ENCODE results near the gene ILF2. TPM values are rescaled to one million over a fixed set of nuclear protein-coding genes. Genes with fewer than 3 reads are reported as not detected.
"Not testable (repeated sequence)": the region's sequence is repeated elsewhere in the genome, so short reads cannot be mapped to it uniquely, and the experiment has no call there.

The ILF2 gene
- total RNA-seq (100 to 1,000 TPM; 101 to 121 TPM), polyA plus RNA-seq (100 to 1,000 TPM in 1 of 2 donors, 10 to 100 TPM in 1; 46.7 to 133 TPM)
- long read RNA-seq, donor 1, transcript ILF2-201 (14 exons, 1,659 nt) = major isoform, 67 of 132 reads
- long read RNA-seq, donor 1, partial matches to known transcripts = 65 of 132 reads
- long read RNA-seq, donor 1, other reads (novel, unspliced or antisense) = 0 of 132 reads
- long read RNA-seq, donor 2, transcript ILF2-201 (14 exons, 1,659 nt) = major isoform, 17 of 47 reads
- long read RNA-seq, donor 2, partial matches to known transcripts = 28 of 47 reads
- long read RNA-seq, donor 2, other reads (novel, unspliced or antisense) = 0 of 47 reads
- long read RNA-seq, donor 3, transcript ILF2-201 (14 exons, 1,659 nt) = major isoform, 36 of 80 reads
- long read RNA-seq, donor 3, partial matches to known transcripts = 44 of 80 reads
- long read RNA-seq, donor 3, other reads (novel, unspliced or antisense) = 0 of 80 reads
- long read RNA-seq, donor 4, transcript ILF2-201 (14 exons, 1,659 nt) = major isoform, 23 of 74 reads
- long read RNA-seq, donor 4, partial matches to known transcripts = 50 of 74 reads
- long read RNA-seq, donor 4, other reads (novel, unspliced or antisense) = 0 of 74 reads
- long read RNA-seq, donor 5, transcript ILF2-201 (14 exons, 1,659 nt) = major isoform, 101 of 156 reads
- long read RNA-seq, donor 5, partial matches to known transcripts = 54 of 156 reads
- long read RNA-seq, donor 5, other reads (novel, unspliced or antisense) = 0 of 156 reads

GRCh38 chr1:153670859-153671627, at the start of gene ILF2:
TSS of gene ILF2 (minus strand) at chr1:153670993. CDS start at chr1:153670922, 71 bp downstream.
- peak within 1 kb of the TSS; percentile 91 for H3K4me3 ChIP-seq
- H3K27ac ChIP-seq (ENCODE audit: low read depth in 1 of 2, low read length in 1 of 2) = peak within 1 kb of the TSS; percentile 71 to 84
- DNase-seq (peak; percentile 99 to 100 (median 100)), ATAC-seq (ENCODE audit: insufficient read depth, low FRiP score) (peak; percentile 94)
- TF ChIP-seq CTCF (IDR thresholded peaks at IDR 0.05; ENCODE audit: control extremely low read depth, extremely low read depth) = peak; percentile 10
- H3K9me3 ChIP-seq (ENCODE audit: control insufficient read depth in 4 of 4, insufficient read depth in 3 of 4, low read length in 3 of 4) = no peaks in the 10 kb centered on the region
- WGBS, 2 donors = 0 to 1% methylated on average over 35 of the region's 35 CpGs
- H3K36me3 ChIP-seq (ENCODE audit: control insufficient read depth in 4 of 4, insufficient read depth in 4 of 4, low read length in 4 of 4) = peaks cover 9 to 24% (median 24%) of the 10 kb centered on the region in 4 donors
- H3K27me3 ChIP-seq (ENCODE audit: control insufficient read depth in 3 of 3, insufficient read depth in 3 of 3, low read length in 2 of 3) = no peaks in the 10 kb centered on the region
- H3K4me1 ChIP-seq (ENCODE audit: control insufficient read depth in 5 of 5, insufficient read depth in 5 of 5, low read length in 5 of 5) = peaks cover 3 to 14% (median 8%) of the 10 kb centered on the region in 5 donors
- peak within 1 kb of the TSS; percentile 97 to 98 for H3K9ac ChIP-seq (ENCODE audit: insufficient read depth in 1 of 2, low read length in 2 of 2)

GRCh38 chr1:153717330-153717729, 46.5 kb upstream of the ILF2 start:
- TF ChIP-seq CTCF (IDR thresholded peaks at IDR 0.05; ENCODE audit: control extremely low read depth, extremely low read depth) = no peak
- Histone ChIP-seq H3K27ac (ENCODE audit: low read depth in 1 of 2, low read length in 1 of 2) (no peak overlapping the region), H3K27me3 (ENCODE audit: control insufficient read depth in 3 of 3, insufficient read depth in 3 of 3, low read length in 2 of 3) (no peaks in the 10 kb centered on the region), H3K4me3 (no peak overlapping the region), H3K4me1 (ENCODE audit: control insufficient read depth in 5 of 5, insufficient read depth in 5 of 5, low read length in 5 of 5) (no peaks in the 10 kb centered on the region), H3K9ac (ENCODE audit: insufficient read depth in 1 of 2, low read length in 2 of 2) (no peak overlapping the region), H3K36me3 (ENCODE audit: control insufficient read depth in 4 of 4, insufficient read depth in 4 of 4, low read length in 4 of 4) (no peaks in the 10 kb centered on the region), H3K9me3 (ENCODE audit: control insufficient read depth in 4 of 4, insufficient read depth in 3 of 4, low read length in 3 of 4) (no peaks in the 10 kb centered on the region)
- 87 to 97% methylated on average over 3 of the region's 3 CpGs for WGBS, 2 donors
- DNase-seq = no peak
- ATAC-seq (ENCODE audit: insufficient read depth, low FRiP score) = no peak

GRCh38 chr1:153716211-153716610, 45.4 kb upstream of the ILF2 start:
- not testable (repeated sequence) for H3K36me3 ChIP-seq (ENCODE audit: control insufficient read depth in 4 of 4, insufficient read depth in 4 of 4, low read length in 4 of 4); DNase-seq; H3K27ac ChIP-seq (ENCODE audit: low read depth in 1 of 2, low read length in 1 of 2); H3K4me1 ChIP-seq (ENCODE audit: control insufficient read depth in 5 of 5, insufficient read depth in 5 of 5, low read length in 5 of 5); H3K9ac ChIP-seq (ENCODE audit: insufficient read depth in 1 of 2, low read length in 2 of 2); H3K27me3 ChIP-seq (ENCODE audit: control insufficient read depth in 3 of 3, insufficient read depth in 3 of 3, low read length in 2 of 3); H3K9me3 ChIP-seq (ENCODE audit: control insufficient read depth in 4 of 4, insufficient read depth in 3 of 4, low read length in 3 of 4); ATAC-seq (ENCODE audit: insufficient read depth, low FRiP score); H3K4me3 ChIP-seq
- WGBS, 2 donors = 84 to 88% methylated on average over 5 of the region's 5 CpGs
